Measurements from ENCODE around the gene NPHS1.

The NPHS1 gene

DNA sequence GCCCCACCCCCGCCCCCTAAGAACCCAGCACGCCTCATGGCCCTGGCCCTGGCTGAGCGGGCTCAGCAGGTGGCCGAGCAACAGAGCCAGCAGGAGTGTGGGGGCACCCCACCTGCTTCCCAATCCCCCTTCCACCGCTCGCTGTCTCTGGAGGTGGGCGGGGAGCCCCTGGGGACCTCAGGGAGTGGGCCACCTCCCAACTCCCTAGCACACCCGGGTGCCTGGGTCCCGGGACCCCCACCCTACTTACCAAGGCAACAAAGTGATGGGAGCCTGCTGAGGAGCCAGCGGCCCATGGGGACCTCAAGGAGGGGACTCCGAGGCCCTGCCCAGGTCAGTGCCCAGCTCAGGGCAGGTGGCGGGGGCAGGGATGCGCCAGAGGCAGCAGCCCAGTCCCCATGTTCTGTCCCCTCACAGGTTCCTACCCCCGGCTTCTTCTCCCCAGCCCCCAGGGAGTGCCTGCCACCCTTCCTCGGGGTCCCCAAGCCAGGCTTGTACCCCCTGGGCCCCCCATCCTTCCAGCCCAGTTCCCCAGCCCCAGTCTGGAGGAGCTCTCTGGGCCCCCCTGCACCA is 65.0 kb downstream of the NPHS1 start:
- no peak for DNase-seq (ENCODE audit: low read depth)

DNA sequence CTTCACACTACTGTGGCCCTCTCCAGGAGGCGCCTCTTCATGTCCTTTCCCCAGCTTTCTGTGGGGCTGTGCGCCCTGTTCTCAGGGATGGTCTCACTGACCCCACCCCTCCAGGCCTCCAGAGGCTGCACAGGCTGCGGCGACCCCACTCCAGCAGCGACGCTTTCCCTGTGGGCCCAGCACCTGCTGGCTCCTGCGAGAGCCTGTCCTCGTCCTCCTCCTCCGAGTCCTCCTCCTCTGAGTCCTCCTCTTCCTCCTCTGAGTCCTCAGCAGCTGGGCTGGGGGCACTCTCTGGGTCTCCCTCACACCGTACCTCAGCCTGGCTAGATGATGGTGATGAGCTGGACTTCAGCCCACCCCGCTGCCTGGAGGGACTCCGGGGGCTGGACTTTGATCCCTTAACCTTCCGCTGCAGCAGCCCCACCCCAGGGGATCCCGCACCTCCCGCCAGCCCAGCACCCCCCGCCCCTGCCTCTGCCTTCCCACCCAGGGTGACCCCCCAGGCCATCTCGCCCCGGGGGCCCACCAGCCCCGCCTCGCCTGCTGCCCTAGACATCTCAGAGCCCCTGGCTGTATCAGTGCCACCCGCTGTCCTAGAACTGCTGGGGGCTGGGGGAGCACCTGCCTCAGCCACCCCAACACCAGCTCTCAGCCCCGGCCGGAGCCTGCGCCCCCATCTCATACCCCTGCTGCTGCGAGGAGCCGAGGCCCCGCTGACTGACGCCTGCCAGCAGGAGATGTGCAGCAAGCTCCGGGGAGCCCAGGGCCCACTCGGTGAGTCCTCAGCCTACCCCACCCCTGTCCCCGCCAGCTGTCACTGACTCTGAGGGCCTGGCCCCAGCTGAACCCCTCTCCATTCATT is 65.8 kb downstream of the NPHS1 start:
- DNase-seq (ENCODE audit: low read depth): no peak

DNA sequence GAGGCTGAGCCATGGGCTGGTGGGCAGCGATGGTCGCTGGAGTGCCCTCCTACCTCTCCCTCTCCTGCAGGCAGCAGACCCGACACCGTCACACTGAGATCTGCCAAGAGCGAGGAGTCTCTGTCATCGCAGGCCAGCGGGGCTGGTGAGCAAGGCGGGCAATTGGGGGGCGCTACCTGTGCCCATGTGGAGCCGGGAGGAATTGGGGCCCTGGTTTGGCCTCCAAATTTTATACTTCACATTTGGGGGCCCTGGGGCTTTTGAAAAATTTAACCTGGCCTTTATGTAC is 67.0 kb downstream of the NPHS1 start:
- no peak for DNase-seq (ENCODE audit: low read depth)

DNA sequence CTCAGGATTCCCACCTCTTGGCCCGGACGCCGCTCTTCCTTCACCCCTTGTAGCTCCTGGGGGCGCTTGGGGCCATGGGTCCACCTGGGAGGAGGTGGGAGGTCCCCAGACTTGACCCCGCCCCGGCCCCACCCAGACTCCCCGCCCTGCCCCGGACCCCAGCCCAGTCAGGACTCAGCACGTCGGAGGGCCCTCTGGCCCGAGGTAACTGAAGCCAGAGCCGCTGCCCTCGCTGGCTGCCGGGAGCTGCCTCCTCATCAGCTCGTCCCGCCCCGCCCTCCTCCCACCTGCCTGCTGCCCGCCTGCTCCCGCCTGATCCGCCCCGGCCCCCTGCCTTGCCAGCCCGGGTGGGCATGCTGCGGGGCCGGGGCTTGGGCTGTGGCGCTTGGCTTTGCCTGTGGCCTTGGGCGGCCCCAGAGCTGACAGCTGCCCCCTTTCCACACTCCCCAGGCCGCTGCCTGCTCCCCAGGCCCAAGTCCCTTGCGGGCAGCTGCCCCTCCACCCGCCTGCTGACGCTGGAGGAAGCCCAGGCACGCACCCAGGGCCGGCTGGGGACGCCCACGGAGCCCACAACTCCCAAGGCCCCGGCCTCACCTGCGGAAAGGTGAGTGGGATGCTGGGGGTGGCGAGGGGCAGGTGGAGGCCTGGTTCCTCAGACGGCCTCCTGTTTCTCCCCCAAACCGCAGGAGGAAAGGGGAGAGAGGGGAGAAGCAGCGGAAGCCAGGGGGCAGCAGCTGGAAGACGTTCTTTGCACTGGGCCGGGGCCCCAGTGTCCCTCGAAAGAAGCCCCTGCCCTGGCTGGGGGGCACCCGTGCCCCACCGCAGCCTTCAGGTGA is 67.6 kb downstream of the NPHS1 start:
- DNase-seq (ENCODE audit: low read depth): no peak

DNA sequence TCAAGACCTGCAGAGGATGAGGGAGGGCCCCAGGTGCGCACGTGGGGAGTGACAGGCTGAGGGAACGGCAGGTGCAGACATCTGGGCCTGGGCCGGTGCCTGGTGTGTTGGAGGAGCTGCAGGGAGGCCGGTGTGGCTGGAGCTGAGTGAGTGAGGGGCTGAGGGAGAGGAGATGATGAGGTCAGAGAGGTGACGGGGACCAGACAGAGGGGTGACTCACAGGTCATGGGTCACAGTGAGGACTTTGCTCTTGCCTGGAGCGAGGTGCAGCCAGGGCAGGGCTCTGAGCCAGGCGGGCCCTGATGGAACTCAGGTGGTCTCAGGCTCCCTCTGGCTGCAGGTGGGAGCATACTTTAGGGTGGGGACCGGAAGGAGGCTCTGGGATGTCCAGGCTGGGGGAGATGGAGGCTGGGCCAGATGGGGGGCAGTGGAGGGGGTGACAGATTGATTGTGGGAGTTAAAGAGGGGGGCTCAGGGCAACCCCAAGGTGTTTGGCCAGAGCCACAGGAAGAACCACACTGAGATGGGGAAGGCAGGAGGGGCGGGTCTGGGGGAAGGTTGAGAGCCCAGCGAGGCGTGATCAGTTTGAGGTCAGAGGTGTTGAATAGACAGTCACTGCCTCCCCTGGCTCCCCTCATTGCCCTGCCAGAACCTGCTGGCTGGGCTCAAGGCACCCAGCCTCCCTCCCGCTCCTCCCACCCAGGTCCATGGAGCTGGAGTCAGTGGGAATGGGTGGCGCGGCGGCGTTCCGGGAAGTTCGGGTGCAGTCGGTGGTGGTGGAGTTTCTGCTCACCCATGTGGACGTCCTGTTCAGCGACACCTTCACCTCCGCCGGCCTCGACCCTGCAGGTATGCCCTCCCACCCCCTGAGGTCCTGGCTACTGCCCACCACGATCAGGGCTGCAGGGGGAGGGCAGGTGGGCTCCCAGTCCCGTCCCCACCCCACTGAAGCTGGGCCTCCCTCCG is 68.6 kb downstream of the NPHS1 start:
- no peak for DNase-seq (ENCODE audit: low read depth)

DNA sequence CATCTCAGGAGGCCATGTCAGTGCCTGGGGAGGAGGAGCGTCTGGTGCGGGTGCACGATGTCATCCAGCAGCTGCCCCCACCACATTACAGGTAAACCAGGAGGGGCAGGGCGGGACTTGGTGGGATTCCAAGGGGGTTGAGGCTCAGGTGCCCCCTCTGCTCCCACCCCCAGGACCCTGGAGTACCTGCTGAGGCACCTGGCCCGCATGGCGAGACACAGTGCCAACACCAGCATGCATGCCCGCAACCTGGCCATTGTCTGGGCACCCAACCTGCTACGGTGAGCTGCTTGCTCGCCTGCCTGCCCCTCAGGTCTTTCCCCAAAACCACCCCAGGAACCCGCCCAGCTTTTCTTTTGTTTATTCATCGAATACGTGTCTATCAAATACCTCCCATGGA is 69.7 kb downstream of the NPHS1 start:
- DNase-seq (ENCODE audit: low read depth): no peak

DNA sequence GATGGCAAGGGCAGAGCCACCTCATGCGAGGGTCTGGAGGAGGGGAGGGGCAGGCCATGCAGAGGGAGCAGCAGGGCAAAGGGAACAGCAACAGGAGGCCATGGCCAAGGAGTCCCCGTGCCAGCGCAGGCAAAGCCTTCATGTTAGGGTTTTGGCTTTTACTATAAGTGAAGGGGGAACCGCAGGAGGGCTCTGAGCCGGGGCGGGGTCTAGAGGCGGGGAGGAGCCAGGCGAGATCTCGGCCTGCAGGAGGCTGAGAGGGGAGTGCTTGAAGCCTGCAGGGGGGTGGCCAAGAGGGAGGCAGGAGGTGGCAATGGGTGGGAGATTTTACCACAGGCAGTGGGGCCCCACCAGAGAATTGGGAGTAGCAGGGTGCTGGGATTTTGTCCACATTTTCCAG is 70.7 kb downstream of the NPHS1 start:
- DNase-seq (ENCODE audit: low read depth): no peak

DNA sequence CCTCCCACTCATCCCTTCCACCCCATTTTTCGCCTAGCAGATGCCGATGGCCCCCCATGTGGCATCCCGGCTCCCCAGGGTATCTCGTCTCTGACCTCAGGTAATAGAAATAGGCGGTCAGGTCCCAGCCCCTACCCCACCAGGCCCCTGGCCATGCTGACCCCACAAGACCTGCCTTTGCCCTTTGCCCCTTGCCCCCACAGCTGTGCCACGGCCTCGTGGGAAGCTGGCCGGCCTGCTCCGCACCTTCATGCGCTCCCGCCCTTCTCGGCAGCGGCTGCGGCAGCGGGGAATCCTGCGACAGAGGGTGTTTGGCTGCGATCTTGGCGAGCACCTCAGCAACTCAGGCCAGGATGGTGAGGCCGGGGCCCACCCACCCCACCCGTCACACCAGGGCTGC is 71.6 kb downstream of the NPHS1 start:
- no peak for DNase-seq (ENCODE audit: low read depth)

DNA sequence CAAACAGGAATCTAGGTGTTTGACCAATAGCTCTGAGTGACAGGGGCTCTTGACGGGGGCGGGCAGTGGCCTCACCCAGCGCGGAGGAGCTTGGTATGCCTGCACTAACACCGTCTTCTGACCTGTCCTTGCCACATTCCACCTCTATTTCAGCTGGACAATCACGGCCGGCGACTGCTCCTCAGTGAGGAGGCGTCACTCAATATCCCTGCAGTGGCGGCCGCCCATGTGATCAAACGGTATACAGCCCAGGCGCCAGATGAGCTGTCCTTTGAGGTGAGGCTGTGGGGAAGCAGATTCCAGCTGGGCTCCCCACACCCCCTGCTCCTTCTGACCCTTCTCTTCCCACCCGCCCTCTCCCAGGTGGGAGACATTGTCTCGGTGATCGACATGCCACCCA is 72.2 kb downstream of the NPHS1 start:
- no peak for DNase-seq (ENCODE audit: low read depth)

DNA sequence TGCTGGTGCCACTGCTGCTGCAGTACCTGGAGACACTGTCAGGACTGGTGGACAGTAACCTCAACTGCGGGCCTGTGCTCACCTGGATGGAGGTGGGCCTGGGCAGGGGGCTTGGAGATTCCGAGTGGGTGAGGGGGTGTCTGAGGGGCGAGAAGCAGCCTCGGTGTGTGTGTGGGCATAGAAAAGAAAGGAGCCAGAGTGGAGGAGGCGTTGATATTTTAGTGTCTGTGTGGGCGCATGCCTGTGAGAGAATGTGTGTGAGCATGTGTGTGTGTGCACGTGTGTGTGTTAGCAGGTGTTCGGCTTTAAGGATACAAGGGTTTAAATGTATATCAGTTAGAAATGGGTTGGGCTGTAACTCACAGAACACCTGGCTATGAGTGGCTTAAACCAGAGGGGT is 73.3 kb downstream of the NPHS1 start:
- DNase-seq (ENCODE audit: low read depth): no peak

DNA sequence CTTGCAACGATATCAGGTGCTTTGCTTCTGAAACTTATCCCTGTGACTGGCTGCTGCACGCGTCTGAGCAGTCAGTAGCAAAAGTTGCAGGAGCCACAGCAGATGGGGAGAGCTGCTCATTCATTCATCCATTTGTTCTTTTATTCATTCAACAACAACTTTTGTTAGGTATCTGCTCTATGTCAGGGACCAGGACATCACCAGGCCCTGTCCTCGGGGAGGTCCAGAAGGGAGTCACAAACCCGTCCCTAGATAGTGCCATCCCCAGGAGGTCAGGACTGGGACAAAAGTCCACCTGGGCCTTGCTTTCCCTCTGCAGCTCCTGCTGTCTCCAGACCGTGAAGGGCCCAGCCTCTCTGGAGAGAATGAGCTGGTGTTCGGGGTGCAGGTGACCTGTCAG is 74.3 kb downstream of the NPHS1 start:
- no peak for DNase-seq (ENCODE audit: low read depth)

DNA sequence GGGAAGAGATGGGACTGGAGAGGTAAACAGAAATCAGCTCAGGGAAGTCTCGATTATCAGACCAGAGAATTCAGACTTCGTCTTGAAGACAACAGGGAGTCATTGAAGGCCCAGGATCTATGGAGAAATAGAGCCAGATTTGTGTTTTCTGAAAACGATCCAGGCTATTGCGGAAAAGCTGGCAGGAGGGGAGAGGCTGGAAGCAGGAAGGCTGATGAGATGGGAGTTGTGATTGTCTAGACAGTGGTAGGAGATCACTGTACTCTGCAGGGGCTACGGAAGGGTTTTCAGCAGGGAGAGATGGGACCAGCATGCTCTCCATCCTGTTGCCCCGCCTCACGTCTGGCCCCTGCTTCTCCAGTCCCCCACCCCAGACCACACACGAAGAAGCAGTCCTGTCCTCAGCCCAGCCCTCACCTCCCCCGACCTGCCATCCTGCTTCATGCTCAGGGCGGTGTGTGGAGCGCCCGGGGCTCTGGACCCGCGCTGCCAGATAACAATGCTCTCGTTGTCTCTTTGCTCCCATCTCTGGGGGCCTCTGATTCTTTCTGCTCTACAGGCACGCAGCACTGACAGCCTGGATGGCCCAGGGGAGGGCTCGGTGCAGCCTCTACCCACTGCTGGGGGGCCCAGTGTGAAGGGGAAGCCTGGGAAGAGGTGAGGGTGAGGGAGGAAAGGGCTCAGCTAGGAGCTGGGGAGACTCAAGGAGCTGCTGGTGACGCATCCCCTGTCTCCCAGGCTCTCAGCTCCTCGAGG is 75.0 kb downstream of the NPHS1 start:
- no peak for DNase-seq (ENCODE audit: low read depth)

DNA sequence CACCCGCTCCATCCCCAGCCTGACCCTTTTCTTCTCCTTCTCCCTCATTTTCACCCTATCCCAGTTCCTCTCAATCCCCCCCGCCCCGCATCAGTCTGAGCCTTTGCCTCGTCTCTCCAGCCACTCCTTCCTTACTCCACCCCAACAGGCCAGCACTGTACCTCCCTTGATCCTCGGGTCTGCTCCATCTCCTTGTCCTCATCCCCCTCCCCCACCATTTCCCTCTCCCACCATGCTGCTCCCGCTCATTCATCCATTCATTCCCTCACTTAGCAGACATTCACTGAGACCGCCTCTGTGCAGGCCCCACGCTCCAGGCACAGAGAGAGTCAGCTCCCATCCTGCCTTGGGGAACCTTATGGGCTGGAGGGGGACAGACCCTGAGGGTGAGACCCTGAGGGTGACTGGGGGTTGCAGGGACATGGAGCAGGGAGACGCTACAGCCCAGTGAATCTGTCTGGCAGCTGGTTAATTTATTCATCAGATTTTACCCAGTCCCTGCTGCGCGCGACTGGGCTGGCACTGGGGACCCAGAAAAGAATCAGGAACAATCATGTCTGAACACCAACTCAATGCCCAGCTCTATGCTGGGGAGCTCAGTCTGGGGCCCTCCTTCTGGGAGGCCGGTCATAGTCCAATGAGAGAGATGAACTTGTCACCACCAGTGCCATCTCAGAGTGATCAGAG is 76.1 kb downstream of the NPHS1 start:
- no peak for DNase-seq (ENCODE audit: low read depth)
